ENCODE data around the gene LDLRAD3.

Gene LDLRAD3

GRCh38 chr11:36151933-36152580, 208.2 kb downstream of the LDLRAD3 start:
- H3K36me3 ChIP-seq (ENCODE audit: insufficient read depth, low read length): no peaks in the 10 kb centered on the region
- H3K4me3 ChIP-seq (ENCODE audit: low read depth in 1 of 2, low read length in 2 of 2): no peak overlapping the region
- no peaks in the 10 kb centered on the region for H3K79me2 ChIP-seq (ENCODE audit: insufficient read depth, low read length)
- H3K4me1 ChIP-seq (ENCODE audit: insufficient read depth, low read length): no peaks in the 10 kb centered on the region
- TF ChIP-seq EZH2 (IDR thresholded peaks at IDR 0.05; ENCODE audit: borderline replicate concordance, low read depth, low read length, severe bottlenecking) (no peak), CTCF (IDR thresholded peaks at IDR 0.05; ENCODE audit: borderline replicate concordance, extremely low read depth, low read length, poor library complexity, severe bottlenecking) (no peak)
- no peaks in the 10 kb centered on the region for H4K20me1 ChIP-seq (ENCODE audit: insufficient read depth, low read length)
- no peaks in the 10 kb centered on the region for H3K9me3 ChIP-seq (ENCODE audit: insufficient read depth, low read length, severe bottlenecking)
- H3K27me3 ChIP-seq (ENCODE audit: insufficient read depth, low read length, poor library complexity): peaks cover 4% of the 10 kb centered on the region
- no peak overlapping the region for H3K4me2 ChIP-seq (ENCODE audit: insufficient read depth, low read length)
- ATAC-seq (ENCODE audit: insufficient read depth, low read depth) (no peak), DNase-seq (no peak)
- no peak overlapping the region for H2AFZ ChIP-seq (ENCODE audit: low read depth, low read length)
- H3K9ac ChIP-seq (ENCODE audit: low read depth, low read length): no peak overlapping the region
- H3K27ac ChIP-seq (ENCODE audit: low read length): no peak overlapping the region

GRCh38 chr11:36153551-36153950, 209.7 kb downstream of the LDLRAD3 start:
- Histone ChIP-seq H3K9ac (ENCODE audit: low read depth, low read length) (no peak overlapping the region), H3K79me2 (ENCODE audit: insufficient read depth, low read length) (no peaks in the 10 kb centered on the region), H3K27me3 (ENCODE audit: insufficient read depth, low read length, poor library complexity) (peaks cover 4% of the 10 kb centered on the region), H3K27ac (ENCODE audit: low read length) (no peak overlapping the region), H3K4me3 (ENCODE audit: low read depth in 1 of 2, low read length in 2 of 2) (no peak overlapping the region), H3K4me2 (ENCODE audit: insufficient read depth, low read length) (no peak overlapping the region), H3K9me3 (ENCODE audit: insufficient read depth, low read length, severe bottlenecking) (no peaks in the 10 kb centered on the region), H3K36me3 (ENCODE audit: insufficient read depth, low read length) (no peaks in the 10 kb centered on the region), H4K20me1 (ENCODE audit: insufficient read depth, low read length) (no peaks in the 10 kb centered on the region), H2AFZ (ENCODE audit: low read depth, low read length) (no peak overlapping the region), H3K4me1 (ENCODE audit: insufficient read depth, low read length) (no peaks in the 10 kb centered on the region)
- ATAC-seq (ENCODE audit: insufficient read depth, low read depth): no peak
- no peak for TF ChIP-seq EZH2 (IDR thresholded peaks at IDR 0.05; ENCODE audit: borderline replicate concordance, low read depth, low read length, severe bottlenecking)
- no peak for TF ChIP-seq CTCF (IDR thresholded peaks at IDR 0.05; ENCODE audit: borderline replicate concordance, extremely low read depth, low read length, poor library complexity, severe bottlenecking)
- no peak for DNase-seq

- Histone ChIP-seq H4K20me1 (ENCODE audit: insufficient read depth, low read length) (no peaks in the 10 kb centered on the region), H3K79me2 (ENCODE audit: insufficient read depth, low read length) (no peaks in the 10 kb centered on the region), H3K36me3 (ENCODE audit: insufficient read depth, low read length) (no peaks in the 10 kb centered on the region), H3K9ac (ENCODE audit: low read depth, low read length) (no peak overlapping the region), H3K4me1 (ENCODE audit: insufficient read depth, low read length) (no peaks in the 10 kb centered on the region), H3K4me2 (ENCODE audit: insufficient read depth, low read length) (no peak overlapping the region), H3K27me3 (ENCODE audit: insufficient read depth, low read length, poor library complexity) (peaks cover 4% of the 10 kb centered on the region), H3K27ac (ENCODE audit: low read length) (no peak overlapping the region), H2AFZ (ENCODE audit: low read depth, low read length) (no peak overlapping the region), H3K4me3 (ENCODE audit: low read depth in 1 of 2, low read length in 2 of 2) (no peak overlapping the region), H3K9me3 (ENCODE audit: insufficient read depth, low read length, severe bottlenecking) (no peaks in the 10 kb centered on the region)
- DNase-seq: no peak
- no peak for ATAC-seq (ENCODE audit: insufficient read depth, low read depth)
- TF ChIP-seq CTCF (IDR thresholded peaks at IDR 0.05; ENCODE audit: borderline replicate concordance, extremely low read depth, low read length, poor library complexity, severe bottlenecking) (no peak), EZH2 (IDR thresholded peaks at IDR 0.05; ENCODE audit: borderline replicate concordance, low read depth, low read length, severe bottlenecking) (no peak)
These were observed 211.3 kb downstream of the LDLRAD3 start for GRCh38 chr11:36155124-36155561.

All from DND-41 (cell line).